PC-9 (cell line): ENCODE measurements around the gene INTS3. TPM values are rescaled to one million over a fixed set of nuclear protein-coding genes. Genes with fewer than 3 reads are reported as not detected.

Source experiments
- BruUV-seq: library from RNA; stranded (reverse); fragments of 400-500 nt; replicated peaks from 2 replicates; lab custom pipeline; 2021; lab: Mats Ljungman, UMichigan
- CTCF ChIA-PET: fragments of 300-600 bp; sonication (Branson Sonifier 250); formaldehyde crosslinking; loops from one replicate; lab custom pipeline; 2022; ENCODE audit warnings: antibody characterized with exemption; lab: Charles Lee
- POLR2A ChIA-PET: fragments of 300-600 bp; sonication (Branson Sonifier 250); formaldehyde crosslinking; loops from one replicate; lab custom pipeline; 2022; ENCODE audit warnings: antibody characterized with exemption; ENCODE audit not compliant: unreplicated experiment; lab: Charles Lee
- DNase-seq, 2 experiments: peaks; one replicate each; pipeline versions ENCODE4 v3.0.0 to v3.0.0-alpha.2; 2015 to 2022; ENCODE audit warnings: mixed read lengths in 1 of 2
- H2AFZ ChIP-seq: fragments of 200-600 bp; sonication (generic); 2 replicates; pipeline ENCODE4 v1.8.1; 2017; ENCODE audit warnings: antibody characterized with exemption
- H3F3A ChIP-seq: fragments of 200-600 bp; sonication (generic); 2 replicates; pipeline ENCODE4 v1.8.1; 2017; ENCODE audit warnings: antibody characterized with exemption, mild to moderate bottlenecking, low read depth; ENCODE audit not compliant: insufficient read depth
- H3K27ac ChIP-seq: fragments of 200-600 bp; sonication (generic); 2 replicates; pipeline ENCODE4 v1.6.1; 2016; ENCODE audit warnings: mixed run types
- H3K27me3 ChIP-seq: fragments of 200-600 bp; sonication (generic); 2 replicates; pipeline ENCODE4 v1.6.1; 2016; ENCODE audit warnings: low read depth, mixed run types; ENCODE audit not compliant: insufficient read depth
- H3K36me3 ChIP-seq: fragments of 200-600 bp; sonication (generic); 2 replicates; pipeline ENCODE4 v1.6.1; 2016; ENCODE audit warnings: low read depth, mixed run types
- H3K4me1 ChIP-seq: fragments of 200-600 bp; sonication (generic); replicated peaks from 2 replicates; pipeline ENCODE4 v1.6.1; 2016; ENCODE audit warnings: mixed run types; ENCODE audit not compliant: insufficient read depth
- H3K4me2 ChIP-seq: fragments of 200-600 bp; sonication (generic); 2 replicates; pipeline ENCODE4 v1.6.1; 2017; ENCODE audit warnings: mixed run types
- H3K4me3 ChIP-seq: fragments of 200-600 bp; sonication (generic); 2 replicates; pipeline ENCODE4 v1.6.1; 2016; ENCODE audit warnings: mixed run types
- H3K79me2 ChIP-seq: fragments of 200-600 bp; sonication (generic); 2 replicates; pipeline ENCODE4 v1.6.1; 2017; ENCODE audit warnings: low read depth, mixed run types
- H3K9me2 ChIP-seq: fragments of 200-600 bp; sonication (generic); 2 replicates; pipeline ENCODE4 v1.8.1; 2017; ENCODE audit warnings: mild to moderate bottlenecking; ENCODE audit not compliant: insufficient read depth
- H3K9me3 ChIP-seq: fragments of 200-600 bp; sonication (generic); 2 replicates; pipeline ENCODE4 v1.8.1; 2016; ENCODE audit warnings: low read depth; ENCODE audit not compliant: insufficient read depth
- H4K20me1 ChIP-seq: fragments of 200-600 bp; sonication (generic); 2 replicates; pipeline ENCODE4 v1.8.1; 2017; ENCODE audit not compliant: insufficient read depth
- EZH2 ChIP-seq: fragments of 200-600 bp; sonication (generic); IDR thresholded peaks from 2 replicates; pipeline ENCODE4 v1.8.0; 2017; ENCODE audit warnings: antibody characterized with exemption, low read depth
- intact Hi-C: fragments of 100-400 bp; cut with micrococcal nuclease; formaldehyde crosslinking; loops from one replicate; pipeline ENCODE4 v1.10.0; 2022; ENCODE audit not compliant: unreplicated experiment
- total RNA-seq: library from RNA; stranded (reverse); gene quantifications from 2 replicates; pipeline ENCODE4 v1.2.3, GENCODE V29; 2021
- TF ChIP-seq, protein P1 (sequence below): fragments of 200-600 bp; sonication (generic); conservative IDR thresholded peaks from 2 replicates; pipeline ENCODE4 v1.6.1; 2017; ENCODE audit warnings: mixed run types, antibody characterized with exemption, mild to moderate bottlenecking, moderate library complexity

INTS3 gene
- total RNA-seq, 1 experiment from 2014 or later = 91.7 TPM

- Histone ChIP-seq H3K36me3 (peaks cover 19% of the 10 kb centered on the region), H3K4me3 (no peak overlapping the region), H3K4me2 (no peak overlapping the region), H3K27me3 (no peaks in the 10 kb centered on the region), H3K79me2 (no peaks in the 10 kb centered on the region), H4K20me1 (no peaks in the 10 kb centered on the region), H3K9me2 (no peaks in the 10 kb centered on the region), H3F3A (no peaks in the 10 kb centered on the region; the same call in 1 of the 2 replicates), H3K9me3 (no peaks in the 10 kb centered on the region), H2AFZ (no peak overlapping the region), H3K27ac (no peak overlapping the region), H3K4me1 (no peaks in the 10 kb centered on the region)
- DNase-seq = no peak
- intact Hi-C loops = no loop called here
- CTCF ChIA-PET = no interaction called here
- POLR2A ChIA-PET = no interaction called here
- no peak for TF ChIP-seq EZH2
- TF ChIP-seq, protein P1, sequence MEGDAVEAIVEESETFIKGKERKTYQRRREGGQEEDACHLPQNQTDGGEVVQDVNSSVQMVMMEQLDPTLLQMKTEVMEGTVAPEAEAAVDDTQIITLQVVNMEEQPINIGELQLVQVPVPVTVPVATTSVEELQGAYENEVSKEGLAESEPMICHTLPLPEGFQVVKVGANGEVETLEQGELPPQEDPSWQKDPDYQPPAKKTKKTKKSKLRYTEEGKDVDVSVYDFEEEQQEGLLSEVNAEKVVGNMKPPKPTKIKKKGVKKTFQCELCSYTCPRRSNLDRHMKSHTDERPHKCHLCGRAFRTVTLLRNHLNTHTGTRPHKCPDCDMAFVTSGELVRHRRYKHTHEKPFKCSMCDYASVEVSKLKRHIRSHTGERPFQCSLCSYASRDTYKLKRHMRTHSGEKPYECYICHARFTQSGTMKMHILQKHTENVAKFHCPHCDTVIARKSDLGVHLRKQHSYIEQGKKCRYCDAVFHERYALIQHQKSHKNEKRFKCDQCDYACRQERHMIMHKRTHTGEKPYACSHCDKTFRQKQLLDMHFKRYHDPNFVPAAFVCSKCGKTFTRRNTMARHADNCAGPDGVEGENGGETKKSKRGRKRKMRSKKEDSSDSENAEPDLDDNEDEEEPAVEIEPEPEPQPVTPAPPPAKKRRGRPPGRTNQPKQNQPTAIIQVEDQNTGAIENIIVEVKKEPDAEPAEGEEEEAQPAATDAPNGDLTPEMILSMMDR = no peak
- BruUV-seq = no TSS peak
Observed at GRCh38 chr1:153767519-153767918, 39.7 kb downstream of the INTS3 start.

DNA sequence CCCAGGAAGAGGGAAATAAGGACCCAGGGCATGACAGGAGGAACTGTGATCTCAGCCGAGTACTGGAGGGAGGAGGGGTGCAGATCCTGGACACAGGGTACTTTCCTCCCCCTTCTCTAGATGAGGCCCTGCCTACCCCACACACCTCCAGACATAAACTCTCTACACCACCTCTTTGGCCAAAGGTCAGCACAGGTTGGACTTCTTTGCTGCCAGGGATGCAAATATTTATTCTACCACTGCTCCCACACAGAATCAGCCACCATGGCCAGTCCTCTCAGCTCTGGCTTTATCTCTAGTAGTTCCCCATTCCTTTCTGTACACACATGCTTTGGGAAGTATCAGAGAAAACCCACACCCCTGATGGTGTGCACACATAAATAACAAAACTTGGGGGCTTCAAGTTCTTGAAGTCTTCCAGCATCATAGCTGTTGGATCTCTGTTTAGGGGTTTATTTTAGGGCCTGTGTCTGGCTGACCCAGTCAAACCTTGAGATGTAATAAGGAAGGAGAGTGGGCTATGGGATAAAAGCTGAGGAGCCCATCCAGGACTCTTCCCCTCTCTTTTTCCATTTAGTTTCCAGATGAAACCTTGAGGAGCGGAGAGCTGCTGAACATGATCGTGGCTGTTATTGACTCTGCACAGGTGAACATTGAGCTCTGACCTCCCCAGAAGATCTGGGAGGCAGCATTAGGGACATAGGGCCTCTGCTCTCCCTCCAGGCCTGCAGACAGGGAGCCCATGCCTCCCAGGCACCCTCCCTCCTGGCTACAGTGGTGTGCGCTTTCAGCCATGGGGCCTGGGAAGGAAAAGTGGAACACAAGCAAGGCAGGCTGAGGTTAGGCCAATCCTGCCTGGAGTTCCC lies 40.7 kb downstream of the INTS3 start:
- peaks cover 14% of the 10 kb centered on the region; the same call in 1 of the 2 replicates for H3K36me3 ChIP-seq
- no TSS peak for BruUV-seq
- H4K20me1 ChIP-seq = no peaks in the 10 kb centered on the region
- H3K9me3 ChIP-seq = no peaks in the 10 kb centered on the region
- ChIA-PET POLR2A (no interaction called here), CTCF (interaction anchor here (0.6 kb wide), 1 partner anchor 92 kb away, joined by 3 read pairs; no protein-coding TSS in a partner anchor)
- intact Hi-C loops = no loop called here
- no peak for DNase-seq
- H3K4me3 ChIP-seq = no peak overlapping the region
- H3K9me2 ChIP-seq = no peaks in the 10 kb centered on the region
- TF ChIP-seq, protein P1 = no peak
- no peak for TF ChIP-seq EZH2
- no peak overlapping the region for H3K4me2 ChIP-seq
- no peaks in the 10 kb centered on the region; the same call in 1 of the 2 replicates for H3F3A ChIP-seq
- H3K79me2 ChIP-seq = no peaks in the 10 kb centered on the region
- H3K4me1 ChIP-seq = no peaks in the 10 kb centered on the region
- H3K27me3 ChIP-seq = no peaks in the 10 kb centered on the region
- H3K27ac ChIP-seq = no peak overlapping the region
- H2AFZ ChIP-seq = no peak overlapping the region

GRCh38 chr1:153769221-153769620 lies 41.4 kb downstream of the INTS3 start:
- Histone ChIP-seq H3K4me1 (no peaks in the 10 kb centered on the region), H3K79me2 (no peaks in the 10 kb centered on the region), H3K4me3 (no peak overlapping the region), H3K36me3 (peaks cover 14% of the 10 kb centered on the region; the same call in 1 of the 2 replicates), H3K9me2 (no peaks in the 10 kb centered on the region), H3K27me3 (no peaks in the 10 kb centered on the region), H3K4me2 (no peak overlapping the region), H2AFZ (no peak overlapping the region), H4K20me1 (no peaks in the 10 kb centered on the region), H3F3A (peaks cover 2% of the 10 kb centered on the region; the same call in 1 of the 2 replicates), H3K9me3 (no peaks in the 10 kb centered on the region), H3K27ac (no peak overlapping the region)
- intact Hi-C loops = no loop called here
- no TSS peak for BruUV-seq
- no peak for TF ChIP-seq EZH2
- TF ChIP-seq, protein P1 = no peak
- ChIA-PET CTCF (interaction anchor here (0.6 kb wide), 2 partner anchors 92 to 720 kb away, joined by 3 to 13 read pairs; no protein-coding TSS in a partner anchor), POLR2A (no interaction called here)
- no peak for DNase-seq
